Measurements from ENCODE around the gene SPP1.
"Not testable (repeated sequence)": the region's sequence is repeated elsewhere in the genome, so short reads cannot be mapped to it uniquely, and the experiment has no call there.

Gene SPP1

GRCh38 chr4:87975466-87975865 is at the start of gene SPP1:
Gene SPP1 (plus strand): TSS chr4:87975714. CDS start chr4:87976896, 1,182 bp downstream.
- no peak for DNase-seq

- DNase-seq = no peak
Measured at GRCh38 chr4:87926554-87927098, 48.9 kb upstream of the SPP1 start.

GRCh38 chr4:87930629-87931028 is 44.9 kb upstream of the SPP1 start:
- no peak for DNase-seq

GRCh38 chr4:87931932-87932331 is 43.6 kb upstream of the SPP1 start:
- DNase-seq = no peak

GRCh38 chr4:87932718-87933141 is 42.8 kb upstream of the SPP1 start:
- no peak for DNase-seq

- DNase-seq = no peak
Measured at GRCh38 chr4:87933337-87933736, 42.2 kb upstream of the SPP1 start.

- DNase-seq = no peak
Measured at GRCh38 chr4:87934157-87934704, 41.3 kb upstream of the SPP1 start.

- no peak for DNase-seq
Measured at GRCh38 chr4:87934973-87935372, 40.5 kb upstream of the SPP1 start.

- not testable (repeated sequence) for DNase-seq
Measured at GRCh38 chr4:87935954-87936353, 39.6 kb upstream of the SPP1 start.

- DNase-seq = no peak
Measured at GRCh38 chr4:87937523-87937922, 38.0 kb upstream of the SPP1 start.

- peak in 1 of 2 experiments; percentile 1 for DNase-seq
Measured at GRCh38 chr4:87938746-87939145, 36.8 kb upstream of the SPP1 start.

- no peak for DNase-seq
Measured at GRCh38 chr4:87939978-87940690, 35.4 kb upstream of the SPP1 start.

- DNase-seq = not testable (repeated sequence)
Measured at GRCh38 chr4:87940809-87941208, 34.7 kb upstream of the SPP1 start.

- DNase-seq = no peak
Measured at GRCh38 chr4:87941537-87942392, 33.7 kb upstream of the SPP1 start.

- DNase-seq = no peak
Measured at GRCh38 chr4:87943660-87944149, 31.8 kb upstream of the SPP1 start.

GRCh38 chr4:87944967-87945366 is 30.5 kb upstream of the SPP1 start:
- no peak for DNase-seq

- no peak for DNase-seq
Measured at GRCh38 chr4:87946766-87947165, 28.7 kb upstream of the SPP1 start.

GRCh38 chr4:87947381-87948160 is 27.9 kb upstream of the SPP1 start:
- no peak for DNase-seq

GRCh38 chr4:87949961-87950360 is 25.6 kb upstream of the SPP1 start:
- DNase-seq = no peak

GRCh38 chr4:87950493-87950892 is 25.0 kb upstream of the SPP1 start:
- DNase-seq = no peak

GRCh38 chr4:87950936-87951511 is 24.5 kb upstream of the SPP1 start:
- DNase-seq = no peak

GRCh38 chr4:87953826-87954225 is 21.7 kb upstream of the SPP1 start:
- DNase-seq = no peak

Data from SW 1271 (cell line).